Activated CD4-positive, alpha-beta T cell treated with anti-CD3 and anti-CD28 coated beads, Interleukin-2, amount 10 ng/mL, durations not matched to agents 7 days and 5 days (primary cell): ENCODE data around the gene SARDH. TPM values are rescaled to one million over a fixed set of nuclear protein-coding genes. Genes with fewer than 3 reads are reported as not detected.

ENCODE experiments used
- CTCF ChIA-PET: fragments of 350-600 bp; sonication (Branson Sonifier 250); formaldehyde crosslinking; loops from one replicate; lab custom pipeline; 2021; ENCODE audit warnings: antibody characterized with exemption; lab: Charles Lee
- POLR2A ChIA-PET: fragments of 350-600 bp; sonication (Branson Sonifier 250); formaldehyde crosslinking; loops from one replicate; lab custom pipeline; 2021; ENCODE audit warnings: antibody characterized with exemption; lab: Charles Lee
- DNase-seq: peaks from one replicate; pipeline ENCODE4 v3.0.0-alpha.2; 2020
- H3K27ac Mint-ChIP-seq: one replicate; pipeline ENCODE4 v1.8.0; 2021; ENCODE audit warnings: mild to moderate bottlenecking, moderate library complexity, mixed read lengths
- H3K27me3 Mint-ChIP-seq: one replicate; pipeline ENCODE4 v1.8.0; 2021; ENCODE audit warnings: mixed read lengths
- H3K36me3 Mint-ChIP-seq: one replicate; pipeline ENCODE4 v1.8.0; 2021; ENCODE audit warnings: low read depth, mixed read lengths
- H3K4me1 Mint-ChIP-seq: one replicate; pipeline ENCODE4 v1.8.0; 2021; ENCODE audit warnings: mixed read lengths
- H3K4me3 Mint-ChIP-seq: one replicate; pipeline ENCODE4 v1.8.0; 2021; ENCODE audit warnings: mild to moderate bottlenecking, moderate library complexity, mixed read lengths
- H3K9me3 Mint-ChIP-seq: one replicate; pipeline ENCODE4 v1.8.0; 2021; ENCODE audit warnings: mixed read lengths
- total RNA-seq, 2 experiments: library from RNA; stranded (reverse); gene quantifications; one replicate each; pipeline ENCODE4 v1.2.3, GENCODE V29; 2021

SARDH gene
- total RNA-seq, 2 experiments from 2014 or later, result 1.9 TPM

- H3K27ac Mint-ChIP-seq, result no peak overlapping the region
- H3K4me1 Mint-ChIP-seq, result no peaks in the 10 kb centered on the region
- no peak overlapping the region for H3K4me3 Mint-ChIP-seq
- H3K9me3 Mint-ChIP-seq, result no peaks in the 10 kb centered on the region
- DNase-seq, result no peak
- H3K36me3 Mint-ChIP-seq, result no peaks in the 10 kb centered on the region
- H3K27me3 Mint-ChIP-seq, result no peaks in the 10 kb centered on the region
- ChIA-PET POLR2A (no interaction called here), CTCF (no interaction called here)
These were observed 100.6 kb downstream of the SARDH start for GRCh38 chr9:133637451-133638055.

- Mint-ChIP-seq H3K36me3 (no peaks in the 10 kb centered on the region), H3K4me1 (no peaks in the 10 kb centered on the region), H3K4me3 (no peak overlapping the region), H3K27me3 (no peaks in the 10 kb centered on the region), H3K9me3 (no peaks in the 10 kb centered on the region), H3K27ac (no peak overlapping the region)
- DNase-seq, result no peak
- POLR2A ChIA-PET, result no interaction called here
- CTCF ChIA-PET, result no interaction called here
These were observed 101.2 kb downstream of the SARDH start for GRCh38 chr9:133636902-133637301.

- CTCF ChIA-PET, result no interaction called here
- H3K27me3 Mint-ChIP-seq, result no peaks in the 10 kb centered on the region
These were observed 102.3 kb downstream of the SARDH start, which contains the start of gene DBH for GRCh38 chr9:133635533-133636531. DBH (plus strand) TSS chr9:133636363; CDS start chr9:133636372, 9 bp downstream.

GRCh38 chr9:133635098-133635497 lies 103.1 kb downstream of the SARDH start:
- H3K9me3 Mint-ChIP-seq, result no peaks in the 10 kb centered on the region
- no peak for DNase-seq
- H3K4me1 Mint-ChIP-seq, result no peaks in the 10 kb centered on the region
- H3K27ac Mint-ChIP-seq, result no peak overlapping the region
- ChIA-PET POLR2A (no interaction called here), CTCF (no interaction called here)
- no peaks in the 10 kb centered on the region for H3K36me3 Mint-ChIP-seq
- H3K4me3 Mint-ChIP-seq, result no peak overlapping the region
- no peaks in the 10 kb centered on the region for H3K27me3 Mint-ChIP-seq

More at GRCh38 chr9:133635533-133636531, 102.3 kb downstream of the SARDH start, which contains the start of gene DBH:
- no peaks in the 10 kb centered on the region for H3K36me3 Mint-ChIP-seq
- POLR2A ChIA-PET, result no interaction called here
- no peak within 1 kb of the TSS for H3K4me3 Mint-ChIP-seq
- no peak for DNase-seq
- H3K4me1 Mint-ChIP-seq, result no peaks in the 10 kb centered on the region
- no peak within 1 kb of the TSS for H3K27ac Mint-ChIP-seq
- no peaks in the 10 kb centered on the region for H3K9me3 Mint-ChIP-seq

GRCh38 chr9:133634081-133634691 lies 104.0 kb downstream of the SARDH start:
- H3K9me3 Mint-ChIP-seq, result no peaks in the 10 kb centered on the region
- ChIA-PET CTCF (interaction anchor here (0.6 to 0.9 kb wide), 2 partner anchors 30 to 184 kb away, joined by 3 read pairs; no protein-coding TSS in a partner anchor), POLR2A (no interaction called here)
- no peak for DNase-seq
- H3K36me3 Mint-ChIP-seq, result no peaks in the 10 kb centered on the region
- H3K27ac Mint-ChIP-seq, result no peak overlapping the region
- H3K4me1 Mint-ChIP-seq, result no peaks in the 10 kb centered on the region
- no peaks in the 10 kb centered on the region for H3K27me3 Mint-ChIP-seq
- H3K4me3 Mint-ChIP-seq, result no peak overlapping the region

- Mint-ChIP-seq H3K27me3 (no peaks in the 10 kb centered on the region), H3K27ac (no peak overlapping the region), H3K9me3 (no peaks in the 10 kb centered on the region), H3K4me1 (no peaks in the 10 kb centered on the region), H3K36me3 (no peaks in the 10 kb centered on the region), H3K4me3 (no peak overlapping the region)
- POLR2A ChIA-PET, result no interaction called here
- no peak for DNase-seq
- CTCF ChIA-PET, result no interaction called here
These were observed 104.5 kb downstream of the SARDH start for GRCh38 chr9:133633681-133634080.

- Mint-ChIP-seq H3K36me3 (no peaks in the 10 kb centered on the region), H3K27ac (no peak overlapping the region), H3K4me1 (no peaks in the 10 kb centered on the region), H3K4me3 (no peak overlapping the region), H3K27me3 (no peaks in the 10 kb centered on the region), H3K9me3 (no peaks in the 10 kb centered on the region)
- ChIA-PET CTCF (no interaction called here), POLR2A (no interaction called here)
- DNase-seq, result no peak
These were observed 105.1 kb downstream of the SARDH start for GRCh38 chr9:133632806-133633680.

GRCh38 chr9:133631111-133631510 lies 107.0 kb downstream of the SARDH start:
- Mint-ChIP-seq H3K27me3 (no peaks in the 10 kb centered on the region), H3K4me1 (no peaks in the 10 kb centered on the region), H3K36me3 (no peaks in the 10 kb centered on the region), H3K27ac (no peak overlapping the region), H3K4me3 (no peak overlapping the region), H3K9me3 (peaks cover 7% of the 10 kb centered on the region)
- no peak for DNase-seq
- ChIA-PET CTCF (no interaction called here), POLR2A (interaction anchor here (0.7 kb wide), 1 partner anchor 539 kb away, joined by 9 read pairs; no protein-coding TSS in a partner anchor)

- no peak overlapping the region for H3K27ac Mint-ChIP-seq
- CTCF ChIA-PET, result no interaction called here
- peaks cover 13% of the 10 kb centered on the region for H3K9me3 Mint-ChIP-seq
- H3K36me3 Mint-ChIP-seq, result no peaks in the 10 kb centered on the region
- H3K27me3 Mint-ChIP-seq, result no peaks in the 10 kb centered on the region
- no peak for DNase-seq
- no peaks in the 10 kb centered on the region for H3K4me1 Mint-ChIP-seq
- POLR2A ChIA-PET, result no interaction called here
- H3K4me3 Mint-ChIP-seq, result no peak overlapping the region
These were observed 108.7 kb downstream of the SARDH start for GRCh38 chr9:133629221-133630110.

- ChIA-PET POLR2A (no interaction called here), CTCF (no interaction called here)
- Mint-ChIP-seq H3K9me3 (peaks cover 13% of the 10 kb centered on the region), H3K27ac (no peak overlapping the region), H3K36me3 (no peaks in the 10 kb centered on the region), H3K27me3 (no peaks in the 10 kb centered on the region), H3K4me3 (no peak overlapping the region), H3K4me1 (no peaks in the 10 kb centered on the region)
- DNase-seq, result no peak
These were observed 109.4 kb downstream of the SARDH start for GRCh38 chr9:133628766-133629165.

- Mint-ChIP-seq H3K4me1 (peaks cover 9% of the 10 kb centered on the region), H3K36me3 (no peaks in the 10 kb centered on the region), H3K27me3 (no peaks in the 10 kb centered on the region), H3K27ac (no peak overlapping the region), H3K4me3 (no peak overlapping the region), H3K9me3 (peaks cover 13% of the 10 kb centered on the region)
- POLR2A ChIA-PET, result no interaction called here
- no peak for DNase-seq
- CTCF ChIA-PET, result no interaction called here
These were observed 110.8 kb downstream of the SARDH start for GRCh38 chr9:133627341-133627740.
